Omental fat pad (tissue), 4 donors: ENCODE data around the gene CCDC180. TPM values are rescaled to one million over a fixed set of nuclear protein-coding genes. Genes with fewer than 3 reads are reported as not detected.

ENCODE experiments used
- small RNA-seq: library from RNA; depleted of rRNA; stranded (forward); fragments of <200 nt; gene quantifications from one replicate; pipeline ENCODE3, GENCODE V24; 2016
- total RNA-seq, 4 donors: library from RNA; depleted of rRNA; stranded (reverse); fragments of >200 nt; gene quantifications; one replicate each; pipeline ENCODE4 v1.1.0, GENCODE V29; 2016

Gene CCDC180
- total RNA-seq, 4 donors from 2014 or later, result 2.9 to 6.1 (median 4.0) TPM

Small RNAs within 50 kb of the gene (small RNA-seq; reads per million reads assigned to genes)
- gene AL512590.2 (not detected), gene CCDC180 (not detected)

Other genes with a start within 250 kb of the CCDC180 start
- gene TDRD7, start 104.4 kb downstream of the CCDC180 start, total RNA-seq, result 10 to 100 TPM in 2 of 4 donors, 1 to 10 TPM in 2; 8.0 to 18.1 (median 11.1) TPM
- gene TMOD1, start 194.0 kb downstream of the CCDC180 start, total RNA-seq, result 10 to 100 TPM; 10.1 to 33.8 (median 21.0) TPM